ENCODE results near the gene C2.

Gene C2

DNA sequence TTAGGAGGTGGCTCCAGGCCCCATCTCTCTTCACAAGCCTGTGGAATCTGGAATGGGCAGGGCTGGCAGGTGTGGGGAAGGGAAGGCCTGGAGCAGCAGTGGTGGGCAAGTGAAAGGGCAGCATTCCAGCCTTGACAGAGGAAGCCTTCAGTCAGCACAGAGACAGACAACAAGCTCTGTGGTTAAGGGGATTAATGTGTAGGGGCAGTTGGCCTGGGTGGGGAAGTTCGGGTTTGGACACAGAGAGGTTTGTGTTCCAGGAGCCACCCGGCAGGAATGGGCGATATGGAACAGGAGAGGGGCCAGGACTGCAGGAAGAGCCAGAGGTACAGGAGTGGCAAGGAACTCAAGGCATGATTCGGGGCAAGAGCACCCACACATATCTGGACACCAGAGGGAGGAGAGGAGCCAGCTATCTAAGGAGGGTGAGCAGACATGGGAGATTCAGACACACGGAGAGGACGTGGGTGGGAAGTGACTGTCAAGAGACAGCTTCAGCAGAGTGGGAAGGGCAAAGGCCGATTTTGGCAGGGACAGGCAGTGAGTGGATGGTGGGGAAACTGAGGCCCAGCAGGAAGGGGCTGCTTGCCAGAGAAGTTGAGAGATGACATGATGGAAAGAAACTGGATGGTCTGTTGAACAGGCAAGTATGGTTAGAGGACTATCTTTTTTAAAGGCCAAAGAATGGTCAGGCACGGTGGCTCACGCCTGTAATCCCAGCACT is 46.2 kb upstream of the C2 start:
- no peak for DNase-seq (ENCODE audit: low read depth)
- TF ChIP-seq, protein P1, sequence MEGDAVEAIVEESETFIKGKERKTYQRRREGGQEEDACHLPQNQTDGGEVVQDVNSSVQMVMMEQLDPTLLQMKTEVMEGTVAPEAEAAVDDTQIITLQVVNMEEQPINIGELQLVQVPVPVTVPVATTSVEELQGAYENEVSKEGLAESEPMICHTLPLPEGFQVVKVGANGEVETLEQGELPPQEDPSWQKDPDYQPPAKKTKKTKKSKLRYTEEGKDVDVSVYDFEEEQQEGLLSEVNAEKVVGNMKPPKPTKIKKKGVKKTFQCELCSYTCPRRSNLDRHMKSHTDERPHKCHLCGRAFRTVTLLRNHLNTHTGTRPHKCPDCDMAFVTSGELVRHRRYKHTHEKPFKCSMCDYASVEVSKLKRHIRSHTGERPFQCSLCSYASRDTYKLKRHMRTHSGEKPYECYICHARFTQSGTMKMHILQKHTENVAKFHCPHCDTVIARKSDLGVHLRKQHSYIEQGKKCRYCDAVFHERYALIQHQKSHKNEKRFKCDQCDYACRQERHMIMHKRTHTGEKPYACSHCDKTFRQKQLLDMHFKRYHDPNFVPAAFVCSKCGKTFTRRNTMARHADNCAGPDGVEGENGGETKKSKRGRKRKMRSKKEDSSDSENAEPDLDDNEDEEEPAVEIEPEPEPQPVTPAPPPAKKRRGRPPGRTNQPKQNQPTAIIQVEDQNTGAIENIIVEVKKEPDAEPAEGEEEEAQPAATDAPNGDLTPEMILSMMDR (conservative IDR thresholded peaks at IDR 0.05; ENCODE audit: control insufficient read depth, insufficient read depth, low read depth, low read length) = no peak
- no peak overlapping the region for H3K4me3 ChIP-seq (ENCODE audit: control insufficient read depth, low read depth, low read length)

DNA sequence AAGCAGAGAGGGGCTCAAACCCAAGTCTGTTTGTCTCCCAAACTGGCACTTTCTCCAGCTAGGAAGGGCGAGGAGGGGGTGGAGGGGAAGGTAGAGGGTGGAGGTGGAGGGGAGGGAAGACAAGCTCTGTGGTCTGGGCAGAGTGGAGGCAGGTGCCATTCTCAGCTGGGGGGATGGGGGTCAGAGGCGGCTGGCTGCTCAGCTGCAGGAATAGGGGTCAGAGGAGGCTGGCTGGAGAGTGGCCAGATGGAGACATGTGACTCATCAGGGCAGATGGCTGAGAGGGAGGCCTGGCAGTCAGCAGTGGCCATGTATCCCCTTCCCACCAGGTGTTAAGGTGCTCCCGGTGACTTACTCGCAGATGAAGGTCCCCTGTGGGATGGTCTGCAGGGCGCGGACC is 45.2 kb upstream of the C2 start:
- H3K4me3 ChIP-seq (ENCODE audit: control insufficient read depth, low read depth, low read length) = no peak overlapping the region
- DNase-seq (ENCODE audit: low read depth) = peak; percentile 60
- TF ChIP-seq, protein P1 (conservative IDR thresholded peaks at IDR 0.05; ENCODE audit: control insufficient read depth, insufficient read depth, low read depth, low read length) = no peak

DNA sequence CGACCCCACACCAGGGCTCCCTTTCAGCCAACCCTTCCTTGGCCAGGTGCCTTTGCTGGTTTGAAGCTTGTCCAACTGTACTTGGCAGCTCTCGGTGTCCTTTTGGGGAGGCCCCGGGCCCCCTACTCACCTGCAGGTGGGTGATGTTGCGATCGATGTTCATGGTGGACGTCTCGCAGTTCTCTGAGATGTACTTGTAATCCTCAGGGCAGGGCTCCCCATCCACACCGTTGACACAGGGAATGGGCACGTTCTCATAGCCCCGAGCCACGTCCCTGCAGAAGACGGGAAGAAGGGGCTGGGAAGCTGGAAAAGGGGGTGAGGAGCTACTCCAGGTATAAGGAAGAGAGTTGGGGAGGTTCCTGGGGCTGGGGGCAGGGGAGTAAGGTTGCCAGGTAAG is 43.8 kb upstream of the C2 start:
- no peak for DNase-seq (ENCODE audit: low read depth)
- TF ChIP-seq, protein P1 (conservative IDR thresholded peaks at IDR 0.05; ENCODE audit: control insufficient read depth, insufficient read depth, low read depth, low read length) = no peak
- H3K4me3 ChIP-seq (ENCODE audit: control insufficient read depth, low read depth, low read length) = no peak overlapping the region

DNA sequence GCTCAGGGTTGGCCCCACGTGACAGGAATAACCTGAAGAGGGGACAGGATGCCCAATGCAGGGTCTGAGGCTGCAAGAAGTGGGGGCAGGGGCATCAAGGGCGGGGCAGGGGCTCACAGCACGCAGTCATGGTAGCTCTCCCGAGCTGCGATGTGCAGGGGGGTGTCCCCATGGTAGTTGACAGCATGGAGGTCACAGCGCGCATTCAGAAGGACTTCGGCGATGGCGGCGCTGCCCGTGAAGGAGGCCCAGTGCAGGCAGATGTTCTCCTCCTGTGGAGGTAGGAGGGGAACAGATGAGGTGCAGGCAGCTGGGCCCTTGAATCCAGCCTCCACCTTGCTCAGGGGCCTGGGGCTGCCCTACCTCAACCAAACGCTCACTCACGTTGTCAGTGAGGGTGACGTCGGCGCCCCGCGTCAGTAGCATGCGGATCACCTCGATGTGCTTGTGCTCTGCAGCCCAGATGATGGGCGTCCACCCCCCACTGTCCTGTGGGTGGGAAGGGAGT is 42.9 kb upstream of the C2 start:
- TF ChIP-seq, protein P1 (conservative IDR thresholded peaks at IDR 0.05; ENCODE audit: control insufficient read depth, insufficient read depth, low read depth, low read length) = no peak
- no peak overlapping the region for H3K4me3 ChIP-seq (ENCODE audit: control insufficient read depth, low read depth, low read length)
- no peak for DNase-seq (ENCODE audit: low read depth)

DNA sequence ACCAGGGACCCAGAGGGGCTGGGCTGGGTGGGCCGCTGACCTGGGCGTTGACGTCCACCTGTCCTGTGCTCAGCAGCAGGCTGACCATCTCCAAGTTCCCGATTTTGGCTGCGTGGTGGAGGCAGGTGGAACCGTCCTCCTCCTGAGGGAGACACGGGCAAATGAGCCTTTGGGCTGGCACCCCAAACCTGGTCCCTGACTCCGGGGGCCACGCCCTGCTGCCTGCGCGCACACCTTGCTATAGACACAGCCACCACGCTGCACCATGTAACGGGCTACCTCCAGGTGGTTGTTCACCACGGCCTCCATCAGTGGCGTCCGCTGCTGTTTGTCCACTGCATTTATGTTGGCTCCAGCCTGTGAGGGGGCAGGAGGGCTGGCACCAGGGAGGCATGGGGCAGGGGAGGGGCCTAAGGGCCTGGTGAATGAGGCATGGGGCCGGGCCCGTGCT is 41.0 kb upstream of the C2 start:
- no peak overlapping the region for H3K4me3 ChIP-seq (ENCODE audit: control insufficient read depth, low read depth, low read length)
- no peak for DNase-seq (ENCODE audit: low read depth)
- TF ChIP-seq, protein P1 (conservative IDR thresholded peaks at IDR 0.05; ENCODE audit: control insufficient read depth, insufficient read depth, low read depth, low read length) = no peak

DNA sequence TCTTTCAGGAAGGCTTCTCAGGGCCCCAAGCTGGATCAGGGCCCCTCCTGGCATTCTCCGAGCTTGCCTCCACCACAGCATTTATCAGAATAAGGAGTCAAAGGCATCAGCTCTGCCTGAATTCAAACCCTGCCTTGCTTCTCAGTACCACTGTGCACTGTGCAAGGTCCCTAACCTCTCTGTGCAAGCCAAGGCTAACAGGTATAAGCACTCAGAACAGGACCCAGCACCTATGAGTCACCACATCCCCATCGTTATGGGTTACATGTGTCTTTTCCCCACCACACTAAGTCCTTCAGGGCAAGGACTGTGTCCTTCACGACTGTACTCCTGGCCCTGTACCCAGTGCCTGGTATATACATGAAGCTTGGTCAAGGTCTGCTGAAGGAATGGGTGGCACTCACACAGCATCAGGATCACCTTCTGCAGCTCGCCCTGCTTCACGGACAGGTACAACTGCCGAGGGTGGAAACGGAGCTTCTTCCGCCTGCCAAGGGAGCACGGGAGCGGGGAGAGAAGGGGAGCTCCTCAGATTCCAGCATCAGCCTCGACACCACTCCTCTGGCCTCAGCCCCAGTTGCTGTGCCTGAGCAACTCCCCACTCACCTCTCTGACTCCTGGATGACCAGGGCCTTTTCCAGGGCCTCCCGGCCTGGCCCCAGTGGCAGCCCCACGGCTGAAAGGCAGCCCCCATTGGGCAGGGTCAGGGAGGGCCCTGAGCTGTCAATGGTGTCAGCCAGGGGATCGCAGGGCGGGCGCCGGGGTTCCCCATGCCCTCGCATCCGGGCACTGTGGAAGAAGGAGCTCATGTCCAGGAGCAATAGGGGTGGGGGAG is 40.1 kb upstream of the C2 start:
- no peak overlapping the region for H3K4me3 ChIP-seq (ENCODE audit: control insufficient read depth, low read depth, low read length)
- TF ChIP-seq, protein P1 (conservative IDR thresholded peaks at IDR 0.05; ENCODE audit: control insufficient read depth, insufficient read depth, low read depth, low read length) = no peak
- DNase-seq (ENCODE audit: low read depth) = no peak
